HG02798 (cell line): Measurements from ENCODE around the gene EGFR.

ENCODE experiments used
- ATAC-seq: cut with Tn5 transposase; IDR thresholded peaks from one replicate; pipeline ENCODE4 v1.9.1; 2021; ENCODE audit warnings: mild to moderate bottlenecking; ENCODE audit not compliant: unreplicated experiment, poor library complexity

The EGFR gene

GRCh38 chr7:55018361-55019190, at the start of gene EGFR:
Gene EGFR, plus strand, starts transcription at chr7:55019017. Its CDS starts 261 bp downstream, at chr7:55019278.
- no peak for ATAC-seq

- ATAC-seq: no peak
Measured at GRCh38 chr7:54969208-54969967, 49.4 kb upstream of the EGFR start.

DNA sequence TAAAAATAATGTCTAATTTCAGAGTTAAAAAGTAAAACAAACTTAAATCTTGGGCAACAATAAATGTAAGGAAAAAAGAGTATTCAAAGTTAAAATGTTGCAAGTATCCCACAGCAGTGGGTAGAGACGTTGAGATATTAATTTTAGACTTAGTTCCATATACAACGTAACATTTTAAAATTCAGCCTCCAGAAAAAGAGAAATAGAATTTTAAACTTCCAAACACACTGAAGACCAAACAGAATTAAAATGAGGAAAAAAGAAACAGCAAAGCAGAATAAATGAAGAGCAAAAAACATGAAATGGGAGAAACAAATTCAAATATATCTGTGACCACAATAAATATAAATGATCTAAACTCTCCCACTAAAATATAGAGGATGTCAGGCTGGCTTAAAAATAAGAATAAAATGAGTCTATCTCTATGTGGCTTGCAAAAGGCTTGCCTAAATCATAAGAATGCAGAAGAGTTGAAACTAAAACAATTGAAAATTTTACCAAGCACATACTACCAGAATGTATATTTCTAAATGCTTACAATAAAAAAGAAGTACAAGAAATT, 46.0 kb upstream of the EGFR start:
- ATAC-seq: no peak

- no peak for ATAC-seq
Measured at GRCh38 chr7:54978364-54979116, 40.3 kb upstream of the EGFR start.

DNA sequence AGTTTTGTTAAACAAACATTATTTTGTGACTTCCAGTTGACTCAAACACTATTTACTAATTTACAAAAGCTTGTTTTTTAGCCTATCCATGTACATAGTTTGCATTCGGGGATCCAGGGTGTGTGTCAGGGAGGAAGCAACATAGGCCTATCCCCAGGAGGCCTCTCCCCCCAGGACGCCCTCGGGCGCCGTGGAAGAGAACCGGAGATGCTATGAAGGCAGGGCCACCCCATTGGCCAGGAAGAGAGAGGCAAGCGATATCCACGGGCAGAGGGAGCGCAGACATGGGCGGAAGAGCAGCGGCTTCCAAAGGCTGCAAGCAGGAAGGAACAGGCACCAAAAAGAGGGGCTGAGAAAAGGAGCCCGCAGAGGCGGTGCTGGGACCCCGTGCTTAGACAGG, 38.3 kb upstream of the EGFR start:
- no peak for ATAC-seq

GRCh38 chr7:54981913-54982312, 36.9 kb upstream of the EGFR start:
- ATAC-seq: no peak

DNA sequence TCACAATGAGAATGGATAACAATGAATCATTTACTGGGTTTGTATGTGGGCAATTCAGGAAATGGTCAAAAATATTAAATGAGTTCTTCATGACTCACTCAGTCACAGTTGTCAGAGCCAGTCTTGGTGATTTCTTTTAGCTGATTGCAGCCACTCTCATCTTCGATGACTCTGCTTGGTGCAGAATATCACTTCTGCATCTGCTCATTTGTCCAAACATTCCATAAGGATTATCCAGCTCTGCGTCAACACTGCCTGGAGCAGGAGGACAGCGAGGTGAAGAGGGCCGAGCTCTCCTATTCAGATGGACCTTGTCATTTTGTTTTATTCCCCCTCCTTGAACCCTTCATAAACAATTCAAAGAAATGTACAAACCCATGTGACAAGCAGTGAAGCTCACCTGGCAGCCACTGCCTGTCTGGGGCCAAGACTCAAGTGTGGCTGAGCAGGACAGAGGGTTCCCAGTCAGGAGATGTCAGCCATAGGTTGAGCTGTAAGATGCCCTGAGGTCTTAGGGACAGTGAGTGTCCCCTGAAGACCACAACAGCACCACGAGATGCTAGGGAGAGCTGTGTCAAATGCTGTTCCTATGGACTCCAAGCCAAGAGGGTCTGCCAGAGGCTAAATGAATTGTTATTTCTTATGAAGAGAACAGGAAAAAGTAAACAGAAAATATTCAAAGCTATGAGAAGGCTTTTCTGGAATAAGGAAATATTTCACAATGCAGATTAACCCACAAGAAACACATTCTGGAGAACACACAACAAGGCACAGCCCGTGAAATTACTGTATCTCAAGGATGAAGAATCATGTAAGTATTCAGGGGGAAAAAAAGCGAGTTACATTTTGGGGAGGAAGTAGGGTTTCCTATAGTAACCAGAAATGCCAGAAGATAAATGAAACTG, 33.1 kb upstream of the EGFR start:
- no peak for ATAC-seq

GRCh38 chr7:54986716-54987115, 32.1 kb upstream of the EGFR start:
- ATAC-seq: no peak

DNA sequence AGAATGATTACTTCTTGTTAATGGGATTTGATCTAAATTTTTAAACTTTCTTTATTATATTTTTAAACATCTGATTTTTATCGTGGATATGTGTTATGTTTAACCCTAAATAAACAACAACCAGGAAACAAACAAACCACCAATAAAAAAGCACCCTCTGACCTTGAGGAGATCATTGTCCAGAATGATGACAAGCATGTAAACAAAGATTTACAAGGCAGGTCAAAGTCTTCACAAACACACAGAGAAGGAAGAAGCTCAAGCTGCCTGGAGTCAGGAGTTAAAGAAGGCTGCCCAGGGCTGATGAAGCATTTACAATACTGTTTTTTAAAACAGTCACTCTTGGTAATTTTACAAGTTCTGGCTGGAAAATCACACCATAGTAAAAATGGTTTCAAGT, 31.0 kb upstream of the EGFR start:
- ATAC-seq: no peak

DNA sequence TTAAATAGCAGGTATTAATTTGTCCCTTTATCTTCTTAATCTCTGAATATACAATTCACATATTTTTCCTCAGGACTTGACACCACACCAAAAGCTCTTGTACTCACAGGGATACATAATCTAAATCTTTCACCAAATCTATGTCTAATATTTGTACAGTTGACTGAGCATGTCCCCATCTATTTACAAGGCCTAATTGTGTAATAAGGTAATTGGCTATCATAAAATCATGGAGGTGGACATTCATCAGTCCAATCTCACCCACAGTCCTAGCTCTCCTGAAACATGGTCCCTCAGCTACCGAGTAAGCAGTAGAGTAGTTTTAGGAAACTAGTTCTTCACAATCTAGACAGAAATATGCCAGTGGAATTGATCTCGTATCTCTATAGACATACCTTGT, 30.3 kb upstream of the EGFR start:
- ATAC-seq: no peak

DNA sequence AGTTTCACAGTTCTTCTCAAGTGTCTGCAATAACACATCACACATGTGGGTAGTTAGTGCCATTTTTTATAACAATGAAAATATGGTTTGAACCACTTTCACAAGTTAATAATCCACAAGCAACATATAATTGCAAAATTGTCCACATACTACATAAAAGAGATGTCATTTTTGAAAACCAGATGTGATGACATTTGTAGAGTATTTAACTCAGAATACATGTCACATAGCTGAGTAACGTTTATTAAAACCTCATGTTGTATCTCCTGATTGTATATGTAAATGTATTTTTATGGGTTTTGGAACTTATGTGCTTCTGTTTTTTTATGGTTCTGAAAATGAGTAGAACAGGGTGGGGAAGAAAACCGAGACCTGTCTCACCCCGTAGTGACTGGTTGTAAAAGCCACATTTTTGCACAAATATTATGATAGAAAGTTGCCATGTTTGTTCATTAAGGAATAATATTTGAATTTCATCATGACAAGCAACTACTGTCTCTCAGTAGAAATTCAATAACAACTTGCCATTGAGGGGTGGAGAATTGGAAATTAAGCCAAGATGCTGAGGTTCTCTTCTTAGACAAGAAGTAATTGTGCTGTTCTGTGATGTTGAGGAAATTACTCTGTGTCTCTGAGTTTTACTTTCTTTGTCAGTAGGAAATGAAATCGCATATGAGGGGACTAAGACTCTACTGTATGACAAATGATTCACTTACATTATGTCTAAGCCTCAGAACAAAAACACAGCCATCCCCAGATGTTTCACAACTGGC, 29.2 kb upstream of the EGFR start:
- ATAC-seq: no peak

DNA sequence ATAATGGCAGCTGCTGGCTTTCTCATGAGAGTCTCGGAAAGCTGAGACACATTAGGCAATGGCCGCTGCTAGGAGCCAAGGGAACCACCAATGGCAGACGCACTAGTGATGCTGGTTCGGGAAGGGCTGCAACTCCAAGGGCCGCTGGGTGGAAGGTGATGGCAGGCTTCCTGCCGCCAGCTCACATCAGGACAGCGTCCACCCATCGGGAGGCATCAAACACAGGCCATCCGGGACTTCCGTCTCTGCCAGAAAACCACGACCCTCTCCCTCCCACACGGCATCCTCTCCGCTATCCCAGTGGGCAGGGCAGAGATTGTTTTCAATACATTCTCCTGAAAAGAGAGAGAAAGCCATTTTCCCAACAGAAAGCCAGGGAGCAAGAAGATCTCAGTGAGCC, 27.5 kb upstream of the EGFR start:
- no peak for ATAC-seq

GRCh38 chr7:54992871-54993475, 25.8 kb upstream of the EGFR start:
- no peak for ATAC-seq

GRCh38 chr7:54995166-54995565, 23.7 kb upstream of the EGFR start:
- no peak for ATAC-seq

- ATAC-seq: peak; percentile 87
Measured at GRCh38 chr7:54995610-54996363, 23.0 kb upstream of the EGFR start.

DNA sequence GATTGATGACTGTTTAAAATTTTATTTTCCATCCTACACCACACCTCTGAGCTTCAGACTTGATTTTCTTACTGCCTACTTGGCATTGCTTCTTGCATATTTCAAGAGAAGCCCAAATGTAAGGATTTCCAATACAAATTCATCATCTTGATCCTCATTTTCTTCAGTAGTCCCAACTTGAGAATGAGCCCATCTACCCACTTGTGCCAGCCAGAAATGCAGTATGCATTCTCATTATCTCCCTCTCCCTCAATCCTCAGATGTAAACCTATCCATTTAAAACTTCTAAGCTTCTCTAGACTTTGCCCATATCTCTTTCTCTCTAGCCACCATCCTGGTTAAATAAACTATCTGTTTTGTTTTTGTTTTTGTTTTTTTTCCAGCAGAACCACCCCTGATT, 22.4 kb upstream of the EGFR start:
- ATAC-seq: no peak

DNA sequence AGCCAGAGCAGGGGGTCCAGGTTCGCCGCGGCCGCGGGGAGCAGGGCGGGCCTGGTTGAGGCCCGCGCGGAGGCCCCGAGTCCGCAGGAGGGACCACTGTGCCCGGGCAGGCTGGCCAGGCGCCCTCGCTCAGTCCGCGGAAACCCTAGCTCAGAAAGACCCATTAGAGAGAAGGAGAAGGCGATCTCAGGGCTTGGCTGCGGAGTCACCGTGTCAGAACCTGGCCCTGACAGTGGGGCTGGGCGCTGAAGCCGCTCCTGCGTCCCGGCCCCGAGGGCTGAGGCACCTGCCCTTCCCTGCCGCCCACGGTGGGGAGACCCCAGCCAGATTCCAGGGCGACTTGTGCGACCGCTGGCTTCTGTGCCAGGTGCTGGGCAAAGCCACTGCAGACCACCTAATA, 14.2 kb upstream of the EGFR start:
- no peak for ATAC-seq
